ENCODE measurements around the gene TMEM185B.
A peak's percentile ranks its signal among the peaks of the same experiment; 100 is the strongest.
"Not testable (repeated sequence)": the region's sequence is repeated elsewhere in the genome, so short reads cannot be mapped to it uniquely, and the experiment has no call there.

TMEM185B gene

DNA sequence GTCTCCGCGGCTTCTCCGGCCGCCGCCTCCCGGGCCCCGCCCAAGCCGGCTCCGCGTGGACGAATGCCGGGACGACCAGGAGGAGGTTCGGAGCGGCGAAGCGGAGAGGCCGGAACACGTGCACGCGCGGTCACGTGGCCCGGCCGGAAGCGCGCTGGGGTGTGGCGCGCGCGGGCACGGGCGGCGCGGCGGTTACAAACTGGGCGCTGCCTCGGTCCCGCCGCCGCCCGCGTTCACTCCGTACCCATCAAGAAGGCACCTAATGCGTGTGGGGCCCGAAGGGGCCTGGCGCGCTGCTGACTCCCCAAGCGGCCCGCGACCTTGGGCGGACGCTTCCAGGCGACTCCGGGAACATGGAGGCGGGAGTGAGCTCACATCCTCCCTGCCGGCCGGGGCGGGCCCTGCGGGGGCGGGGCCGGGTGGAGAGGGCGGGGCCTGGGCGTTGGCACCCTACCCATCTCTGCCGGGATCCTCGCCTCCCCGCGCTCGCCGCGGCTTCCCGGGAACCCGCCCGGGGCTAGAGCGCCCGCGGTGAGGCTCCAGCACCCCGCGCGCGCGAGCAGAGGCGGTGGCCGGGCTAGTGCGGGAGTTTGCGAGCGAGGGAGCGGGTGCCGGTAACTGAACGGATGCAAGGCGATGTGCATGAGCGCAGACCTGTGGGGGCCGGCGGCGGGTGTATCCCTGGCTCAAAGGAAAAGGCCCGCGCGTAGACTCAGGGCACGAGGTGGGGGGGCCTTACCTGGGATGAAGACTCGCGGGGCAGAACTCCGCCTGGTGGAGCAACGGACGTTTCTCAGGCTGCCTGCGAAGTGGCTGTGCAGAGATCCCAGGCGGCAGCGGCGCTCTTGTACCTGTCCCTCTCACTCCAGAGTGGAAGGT lies at the start of gene TMEM185B:
Gene TMEM185B, minus strand, starts transcription at position 367 of the 879 bp plus-strand sequence. CDS start 424 bp downstream, outside the sequence.
- peak; percentile 92 for DNase-seq

DNA sequence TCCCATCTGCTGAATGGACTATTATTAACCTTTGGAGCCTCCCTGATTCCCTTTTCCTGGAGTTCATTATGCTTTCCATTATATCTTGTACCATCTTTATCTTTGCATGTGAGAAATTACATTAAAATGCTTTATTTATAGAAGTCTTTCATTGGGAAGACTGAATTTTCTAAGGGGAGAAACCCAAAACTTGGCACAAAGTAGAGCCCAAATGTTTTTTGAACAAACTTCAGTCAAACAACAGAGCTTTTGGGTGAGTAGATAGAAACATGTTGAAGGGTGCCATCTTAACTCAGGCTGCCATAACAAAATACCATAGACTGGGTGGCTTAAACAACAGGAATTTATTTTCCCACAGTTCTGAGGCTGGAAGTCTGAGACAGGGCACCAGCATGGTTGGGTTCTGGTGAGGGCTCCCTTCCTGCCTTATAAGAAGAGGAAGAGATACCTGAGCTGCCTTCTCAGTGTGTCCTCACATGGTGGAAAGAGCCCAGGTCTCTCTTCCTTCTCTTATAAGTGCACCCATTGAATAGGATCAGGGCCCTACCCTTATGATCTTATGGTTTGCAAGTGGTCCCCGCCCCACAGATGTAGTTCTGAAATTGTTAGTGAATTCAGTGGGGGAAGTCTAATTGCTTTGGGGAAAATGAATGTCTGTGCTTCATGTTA lies 48.6 kb upstream of the TMEM185B start:
- DNase-seq: no peak

GRCh38 chr2:120269816-120270215 lies 46.6 kb upstream of the TMEM185B start:
- no peak for DNase-seq

- DNase-seq: peak; percentile 13
Measured at GRCh38 chr2:120269076-120269744, 46.0 kb upstream of the TMEM185B start.

DNA sequence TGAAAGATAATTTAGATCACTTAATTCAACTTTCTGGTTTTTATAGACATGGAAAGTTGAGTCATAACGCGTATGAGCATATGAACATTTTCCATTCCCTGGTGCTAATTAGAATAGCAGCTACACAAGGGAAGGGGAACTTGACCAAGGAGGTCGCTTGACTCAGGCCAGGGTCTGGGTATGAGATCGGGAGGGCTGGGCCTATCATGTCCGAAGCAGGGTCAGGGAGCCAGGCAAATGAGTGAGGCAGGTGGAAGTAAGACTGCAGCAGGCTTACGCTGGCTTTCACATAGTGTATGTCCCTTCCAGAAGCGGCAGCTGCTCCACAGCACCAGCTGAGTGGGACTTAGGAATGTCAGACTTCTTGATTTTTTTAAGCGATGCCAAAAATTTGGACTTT lies 44.1 kb upstream of the TMEM185B start:
- DNase-seq: no peak

GRCh38 chr2:120265006-120265405 lies 41.8 kb upstream of the TMEM185B start:
- DNase-seq: no peak

GRCh38 chr2:120262761-120263428 lies 39.7 kb upstream of the TMEM185B start:
- no peak for DNase-seq

- DNase-seq: no peak
Measured at GRCh38 chr2:120262150-120262549, 39.0 kb upstream of the TMEM185B start.

GRCh38 chr2:120261387-120262006 lies 38.3 kb upstream of the TMEM185B start:
- DNase-seq: no peak

- DNase-seq: no peak
Measured at GRCh38 chr2:120260736-120261135, 37.5 kb upstream of the TMEM185B start.

DNA sequence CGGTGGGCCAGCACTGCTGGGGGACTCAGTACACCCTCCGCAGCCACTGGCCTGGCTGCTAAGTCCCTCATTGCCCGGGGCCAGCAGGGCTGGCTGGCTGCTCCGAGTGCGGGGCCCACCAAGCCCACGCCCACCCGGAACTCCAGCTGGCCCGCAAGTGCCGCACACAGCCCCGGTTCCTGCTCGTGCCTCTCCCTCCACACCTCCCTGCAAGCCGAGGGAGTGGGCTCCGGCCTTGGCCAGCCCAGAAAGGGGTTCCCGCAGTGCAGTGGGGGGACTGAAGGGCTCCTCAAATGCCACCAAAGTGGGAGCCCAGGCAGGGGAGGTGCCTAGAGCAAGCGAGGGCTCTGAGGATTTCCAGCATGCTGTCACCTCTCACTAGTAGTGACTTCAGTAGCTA lies 36.7 kb upstream of the TMEM185B start:
- not testable (repeated sequence) for DNase-seq

GRCh38 chr2:120258196-120258595 lies 35.0 kb upstream of the TMEM185B start:
- DNase-seq: no peak

GRCh38 chr2:120257522-120257921 lies 34.3 kb upstream of the TMEM185B start:
- no peak for DNase-seq

GRCh38 chr2:120256651-120257000 lies 33.4 kb upstream of the TMEM185B start:
- no peak for DNase-seq

DNA sequence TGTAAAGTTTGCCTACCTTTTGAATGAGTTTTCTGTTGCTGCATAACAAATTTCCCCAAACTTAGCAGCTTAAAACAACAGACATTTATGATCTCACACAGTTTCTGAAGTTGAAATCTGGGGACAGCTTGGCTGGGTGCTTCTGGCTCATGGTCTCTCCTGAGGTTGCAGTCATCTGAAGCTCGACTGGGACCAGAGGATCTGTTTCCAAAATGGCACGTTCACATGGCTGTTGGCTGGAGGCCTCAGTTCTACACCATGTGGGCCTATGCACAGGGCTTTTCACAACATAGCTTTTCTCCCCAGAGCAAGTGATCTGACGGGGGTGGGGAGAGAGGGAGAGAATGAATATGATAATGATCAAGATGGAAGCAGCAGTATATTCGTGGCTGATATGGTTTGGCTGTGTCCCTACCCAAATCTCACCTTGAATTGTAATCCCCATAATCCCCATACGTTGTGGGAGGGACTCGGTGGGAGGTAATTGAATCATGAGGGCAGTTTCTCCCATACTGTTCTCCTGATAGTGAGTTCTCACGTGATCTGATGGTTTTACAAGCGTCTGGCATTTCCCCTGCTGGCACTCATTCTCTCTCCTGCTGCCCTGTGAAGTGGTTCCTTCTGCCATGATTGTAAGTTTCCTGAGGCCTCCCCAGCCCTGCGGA lies 32.9 kb upstream of the TMEM185B start:
- DNase-seq: no peak

DNA sequence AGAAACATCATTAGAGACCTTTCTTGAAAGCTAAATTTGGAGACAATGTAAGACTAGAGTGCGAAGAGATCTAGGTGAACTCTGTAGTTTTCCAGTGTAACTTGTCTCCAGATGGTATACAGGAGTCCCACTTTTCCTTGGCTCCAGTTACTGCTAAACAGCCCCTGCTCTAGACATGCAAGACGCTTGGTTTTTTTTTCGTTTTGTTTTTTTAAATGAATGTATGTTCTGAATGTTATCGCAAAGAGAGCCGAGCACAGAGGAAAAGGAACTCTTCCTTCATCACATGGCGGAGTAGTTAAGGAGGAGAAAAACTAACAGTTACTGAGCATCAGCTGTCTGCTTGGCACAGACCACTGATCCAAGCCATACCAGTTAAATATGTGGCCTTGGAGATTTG lies 31.9 kb upstream of the TMEM185B start:
- no peak for DNase-seq

DNA sequence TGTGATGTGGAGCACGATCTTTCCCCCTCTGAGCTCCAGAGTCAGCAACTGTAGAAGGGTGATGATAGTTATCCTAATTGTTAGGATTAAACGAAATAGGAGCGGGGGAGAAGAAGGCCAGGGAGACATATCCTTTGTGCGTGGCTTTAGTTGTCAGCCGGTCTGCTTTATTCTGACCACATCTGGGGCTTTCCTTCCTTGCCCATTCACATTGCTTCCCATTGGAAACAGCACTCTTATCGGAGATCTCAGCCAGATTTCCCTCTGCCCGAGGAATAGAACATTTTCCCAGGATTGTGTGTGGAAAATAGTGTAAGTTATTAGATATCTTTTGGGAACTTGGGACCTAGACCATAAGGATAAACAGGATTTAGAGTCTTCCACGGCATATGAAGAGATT lies 31.0 kb upstream of the TMEM185B start:
- DNase-seq: no peak

- peak; percentile 34 for DNase-seq
Measured at GRCh38 chr2:120253021-120253882, 30.1 kb upstream of the TMEM185B start.

- DNase-seq: peak; percentile 99
Measured at GRCh38 chr2:120252225-120253020, 29.2 kb upstream of the TMEM185B start, which contains the start of gene RALB. RALB (plus strand) TSS chr2:120252852; CDS start chr2:120278665, 25,813 bp downstream.

GRCh38 chr2:120251880-120252224 lies 28.7 kb upstream of the TMEM185B start:
- no peak for DNase-seq
